IPS DF 6.9 (cell line): Measurements from ENCODE around the gene METTL24.

Experiments
- DNase-seq: peaks from one replicate; pipeline ENCODE4 v3.0.0-alpha.2; 2013; ENCODE audit warnings: low read depth, low spot score
- H3K27ac ChIP-seq: one replicate; pipeline ENCODE4 v1.5.1; 2013; ENCODE audit warnings: low read length, control low read depth
- H3K27me3 ChIP-seq: 2 replicates; pipeline ENCODE4 v1.6.1; 2013; ENCODE audit warnings: mild to moderate bottlenecking, low read length; ENCODE audit not compliant: control insufficient read depth, insufficient read depth
- H3K36me3 ChIP-seq: 2 replicates; pipeline ENCODE4 v1.6.1; 2013; ENCODE audit warnings: low read length; ENCODE audit not compliant: control insufficient read depth, insufficient read depth
- H3K4me1 ChIP-seq: 2 replicates; pipeline ENCODE4 v1.6.1; 2013; ENCODE audit warnings: low read length; ENCODE audit not compliant: control insufficient read depth, insufficient read depth
- H3K4me3 ChIP-seq: 2 replicates; pipeline ENCODE4 v1.5.1; 2013; ENCODE audit warnings: mild to moderate bottlenecking, low read length
- H3K9me3 ChIP-seq: 2 replicates; pipeline ENCODE4 v1.6.1; 2013; ENCODE audit warnings: low read length, inconsistent platforms; ENCODE audit not compliant: control insufficient read depth, insufficient read depth
- WGBS: extraction: QIAGEN DNeasy Blood & Tissue Kit; methylation state at CpG from one replicate; pipeline ENCODE4 v1.1.7; 2013; ENCODE audit warnings: mixed read lengths, missing lambda C conversion rate; ENCODE audit not compliant: insufficient read length, insufficient coverage; 5-methylcytosine and 5-hydroxymethylcytosine counted together

The METTL24 gene

DNA sequence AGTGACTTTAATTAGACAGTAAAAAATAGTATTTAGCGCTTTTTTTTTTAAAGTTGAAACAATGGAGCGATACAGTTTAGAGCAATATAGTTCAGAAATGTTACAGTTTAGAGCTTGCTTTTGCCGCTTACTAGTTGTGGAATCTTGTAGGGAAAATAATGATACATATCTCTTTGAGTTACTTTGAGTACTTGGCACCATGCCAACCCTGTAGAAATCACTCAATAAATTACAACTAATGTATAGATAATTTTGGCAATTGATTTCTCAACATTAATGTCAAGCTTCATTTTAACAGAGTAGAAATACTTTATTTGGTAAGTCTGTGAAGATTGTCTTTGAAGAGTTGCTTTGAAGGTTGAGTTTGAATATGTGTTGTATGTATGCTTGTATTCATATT, 150.5 kb downstream of the METTL24 start:
- WGBS = no CpG with 5 or more reads among the region's 3 CpGs

DNA sequence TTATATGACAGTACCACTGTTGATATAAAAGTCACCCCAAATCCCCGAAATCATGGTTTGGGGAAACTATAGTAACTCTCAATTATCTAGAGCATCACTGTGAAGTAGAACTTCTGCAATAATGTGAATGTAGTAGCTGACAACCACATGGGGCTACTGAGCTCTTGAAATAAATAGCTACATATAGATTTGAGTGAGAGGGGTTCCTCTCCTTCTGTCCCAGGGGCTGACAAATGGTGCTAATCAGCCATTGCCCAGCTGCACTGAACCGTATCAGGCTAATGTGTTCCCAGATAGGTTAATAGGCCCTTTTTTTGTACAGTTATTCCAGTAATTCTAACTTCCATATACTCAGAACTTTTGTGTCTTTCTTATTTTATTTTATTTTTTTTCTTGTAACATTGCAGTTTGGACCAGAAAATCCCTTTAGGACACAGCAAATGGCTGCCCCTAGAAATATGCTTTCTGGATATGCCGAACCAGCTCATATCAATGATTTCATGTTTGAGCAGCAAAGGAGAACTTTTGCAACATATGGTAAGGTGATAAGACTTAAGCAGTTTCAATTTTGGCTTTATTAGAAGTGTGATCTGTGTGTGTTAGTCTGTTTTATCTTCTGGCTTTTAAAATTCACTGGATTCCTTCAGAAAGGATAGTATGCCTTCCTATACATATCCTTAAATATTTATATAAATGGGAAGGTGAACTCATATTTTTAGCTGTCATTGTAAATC, 156.8 kb downstream of the METTL24 start:
- H3K4me3 ChIP-seq = no peak overlapping the region
- DNase-seq = no peak
- H3K36me3 ChIP-seq = no peaks in the 10 kb centered on the region
- no CpG with 5 or more reads among the region's 3 CpGs for WGBS
- H3K9me3 ChIP-seq = no peaks in the 10 kb centered on the region
- H3K27ac ChIP-seq = no peak overlapping the region
- no peaks in the 10 kb centered on the region for H3K27me3 ChIP-seq
- no peaks in the 10 kb centered on the region for H3K4me1 ChIP-seq

More for the DNA sequence above, 150.5 kb downstream of the METTL24 start:
- no peak overlapping the region for H3K4me3 ChIP-seq
- no peak overlapping the region for H3K27ac ChIP-seq
- H3K27me3 ChIP-seq = no peaks in the 10 kb centered on the region
- H3K9me3 ChIP-seq = no peaks in the 10 kb centered on the region
- H3K36me3 ChIP-seq = peaks cover 3% of the 10 kb centered on the region; the same call in 1 of the 2 replicates
- no peaks in the 10 kb centered on the region for H3K4me1 ChIP-seq
- DNase-seq = no peak

- no peaks in the 10 kb centered on the region for H3K27me3 ChIP-seq
- no peaks in the 10 kb centered on the region for H3K36me3 ChIP-seq
- no CpG with 5 or more reads among the region's 3 CpGs for WGBS
- no peaks in the 10 kb centered on the region for H3K4me1 ChIP-seq
- H3K27ac ChIP-seq = no peak overlapping the region
- no peak overlapping the region for H3K4me3 ChIP-seq
- no peak for DNase-seq
- no peaks in the 10 kb centered on the region for H3K9me3 ChIP-seq
Observed at GRCh38 chr6:110198561-110198960, 159.6 kb downstream of the METTL24 start.

- no peaks in the 10 kb centered on the region for H3K36me3 ChIP-seq
- H3K27me3 ChIP-seq = no peaks in the 10 kb centered on the region
- no peaks in the 10 kb centered on the region for H3K4me1 ChIP-seq
- no peak overlapping the region for H3K27ac ChIP-seq
- no peaks in the 10 kb centered on the region for H3K9me3 ChIP-seq
- no peak for DNase-seq
- no CpG with 5 or more reads among the region's 1 CpG for WGBS
- H3K4me3 ChIP-seq = no peak overlapping the region
Observed at GRCh38 chr6:110196874-110197273, 161.3 kb downstream of the METTL24 start.

GRCh38 chr6:110195639-110196038, 162.5 kb downstream of the METTL24 start:
- Histone ChIP-seq H3K27ac (no peak overlapping the region), H3K4me3 (no peak overlapping the region), H3K36me3 (no peaks in the 10 kb centered on the region), H3K27me3 (no peaks in the 10 kb centered on the region), H3K9me3 (no peaks in the 10 kb centered on the region), H3K4me1 (no peaks in the 10 kb centered on the region)
- WGBS = 100% methylated on average over 1 of the region's 4 CpGs
- no peak for DNase-seq
